GM23338 (cell line): ENCODE results near the gene DNAJC10. TPM values are rescaled to one million over a fixed set of nuclear protein-coding genes. Genes with fewer than 3 reads are reported as not detected.

ENCODE experiments used
- ATAC-seq: fragments of 200-7000 bp; cut with Tn5 transposase; 3 replicates; pipeline ENCODE4 v1.9.1; 2020
- DNase-seq: peaks from one replicate; pipeline ENCODE4 v3.0.0-alpha.2; 2015; ENCODE audit warnings: low spot score
- H2AFZ ChIP-seq: fragments of 200-600 bp; sonication (generic); 2 replicates; pipeline ENCODE4 v1.8.0; 2016; ENCODE audit warnings: antibody characterized with exemption, mild to moderate bottlenecking, moderate library complexity
- H3F3A ChIP-seq: fragments of 200-600 bp; sonication (generic); replicated peaks from 2 replicates; pipeline ENCODE4 v1.8.0; 2017; ENCODE audit warnings: antibody characterized with exemption, mixed run types, low read depth
- H3K27ac ChIP-seq: fragments of 200-600 bp; sonication (generic); 2 replicates; pipeline ENCODE4 v1.6.1; 2016; ENCODE audit warnings: low read depth
- H3K27me3 ChIP-seq: fragments of 200-600 bp; sonication (generic); 2 replicates; pipeline ENCODE4 v1.8.0; 2016; ENCODE audit warnings: mild to moderate bottlenecking, mixed run types, moderate library complexity; ENCODE audit not compliant: insufficient read depth
- H3K36me3 ChIP-seq: fragments of 200-600 bp; sonication (generic); 2 replicates; pipeline ENCODE4 v1.8.0; 2016; ENCODE audit warnings: mild to moderate bottlenecking; ENCODE audit not compliant: insufficient read depth
- H3K4me1 ChIP-seq: fragments of 200-600 bp; sonication (generic); 2 replicates; pipeline ENCODE4 v1.8.0; 2016; ENCODE audit warnings: mild to moderate bottlenecking, moderate library complexity; ENCODE audit not compliant: insufficient read depth
- H3K4me2 ChIP-seq: fragments of 200-600 bp; sonication (generic); 2 replicates; pipeline ENCODE4 v1.7.1; 2017; ENCODE audit warnings: mixed run types
- H3K4me3 ChIP-seq: fragments of 200-600 bp; sonication (generic); 2 replicates; pipeline ENCODE4 v1.6.1; 2016; ENCODE audit warnings: mixed run types
- H3K79me2 ChIP-seq: fragments of 200-600 bp; sonication (generic); replicated peaks from 2 replicates; pipeline ENCODE4 v1.8.0; 2017; ENCODE audit warnings: mild to moderate bottlenecking; ENCODE audit not compliant: insufficient read depth
- H3K9me2 ChIP-seq: fragments of 200-600 bp; sonication (generic); 2 replicates; pipeline ENCODE4 v1.8.0; 2017; ENCODE audit not compliant: insufficient read depth
- H4K20me1 ChIP-seq: fragments of 200-600 bp; sonication (generic); replicated peaks from 2 replicates; pipeline ENCODE4 v1.8.0; 2017; ENCODE audit warnings: mild to moderate bottlenecking; ENCODE audit not compliant: insufficient read depth
- H3K27ac Mint-ChIP-seq: 2 replicates; pipeline ENCODE4 v1.8.0; 2020; ENCODE audit warnings: inconsistent platforms, mild to moderate bottlenecking, moderate library complexity, mixed read lengths
- H3K27me3 Mint-ChIP-seq: 3 replicates; pipeline ENCODE4 v1.8.0; 2022; ENCODE audit warnings: low read depth, mild to moderate bottlenecking, moderate library complexity, mixed read lengths, inconsistent platforms; ENCODE audit not compliant: insufficient read depth, poor library complexity
- H3K36me3 Mint-ChIP-seq: 3 replicates; pipeline ENCODE4 v1.8.0; 2021; ENCODE audit warnings: low read depth, mild to moderate bottlenecking, inconsistent platforms, moderate library complexity, mixed read lengths
- H3K4me1 Mint-ChIP-seq: 3 replicates; pipeline ENCODE4 v1.8.0; 2020; ENCODE audit warnings: mild to moderate bottlenecking, inconsistent platforms, mixed read lengths
- H3K4me3 Mint-ChIP-seq: 3 replicates; pipeline ENCODE4 v1.8.0; 2021; ENCODE audit warnings: moderate library complexity, mild to moderate bottlenecking, inconsistent platforms, mixed read lengths
- H3K9me3 Mint-ChIP-seq: 3 replicates; pipeline ENCODE4 v1.8.0; 2020; ENCODE audit warnings: moderate library complexity, mild to moderate bottlenecking, inconsistent platforms, mixed read lengths
- CREB1 ChIP-seq: fragments of 250-450 bp; sonication (Bioruptor Pico); IDR thresholded peaks from 2 replicates; pipeline ENCODE4 v1.5.0; 2020; ENCODE audit warnings: low read depth, mild to moderate bottlenecking, moderate library complexity
- ETS1 ChIP-seq: IDR thresholded peaks from 2 replicates; pipeline ENCODE4 v1.6.1; 2016; ENCODE audit warnings: antibody characterized with exemption
- EZH2 ChIP-seq: fragments of 200-600 bp; sonication (generic); IDR thresholded peaks from one replicate; pipeline ENCODE4 v1.8.0; 2017; ENCODE audit warnings: antibody characterized with exemption, mild to moderate bottlenecking, low read depth; ENCODE audit not compliant: unreplicated experiment
- JUNB ChIP-seq: IDR thresholded peaks from one replicate; pipeline ENCODE4 v1.6.1; 2016; ENCODE audit warnings: antibody characterized with exemption; ENCODE audit not compliant: unreplicated experiment
- NANOG ChIP-seq: IDR thresholded peaks from 2 replicates; pipeline ENCODE4 v1.6.1; 2016; ENCODE audit warnings: antibody characterized with exemption, borderline replicate concordance
- POLR2AphosphoS5 ChIP-seq: IDR thresholded peaks from 2 replicates; pipeline ENCODE4 v1.6.1; 2016; ENCODE audit warnings: antibody characterized with exemption, low read depth
- STAT1 ChIP-seq: IDR thresholded peaks from one replicate; pipeline ENCODE4 v1.6.1; 2016; ENCODE audit warnings: antibody characterized with exemption; ENCODE audit not compliant: unreplicated experiment
- ZNF114 ChIP-seq: fragments of 250-450 bp; sonication (Bioruptor Pico); IDR thresholded peaks from 2 replicates; pipeline ENCODE4 v1.5.0; 2020; ENCODE audit warnings: mild to moderate bottlenecking, moderate library complexity
- ZNF331 ChIP-seq: fragments of 250-450 bp; sonication (Bioruptor Pico); IDR thresholded peaks from 2 replicates; pipeline ENCODE4 v1.5.0; 2020; ENCODE audit warnings: low read depth, mild to moderate bottlenecking, moderate library complexity
- ZNF462 ChIP-seq: fragments of 250-450 bp; sonication (Bioruptor Pico); IDR thresholded peaks from 2 replicates; pipeline ENCODE4 v1.5.0; 2020; ENCODE audit warnings: mild to moderate bottlenecking, moderate library complexity
- polyA plus RNA-seq: library from polyadenylated mRNA; unstranded; fragments of >200 nt; fragmentation: Nextera tagmentation; extraction: Ambion mirVana; gene quantifications from 2 replicates; pipeline ENCODE4 v1.2.1, GENCODE V29; 2016
- total RNA-seq: library from RNA; depleted of rRNA; stranded (reverse); fragments of >200 nt; shearing (Covaris generic); gene quantifications from 2 replicates; pipeline ENCODE4 v1.2.3, GENCODE V29; 2014

Gene DNAJC10
- total and polyA plus RNA-seq, 2 experiments from 2014 or later = 41.9 to 83.1 TPM

GRCh38 chr2:182728014-182728413, 12.0 kb downstream of the DNAJC10 start (continued):
- no peak for TF ChIP-seq ZNF462 (CRISPR knock-in tag)
- TF ChIP-seq CREB1 (CRISPR knock-in tag) = no peak
- no peak for TF ChIP-seq EZH2
- TF ChIP-seq ETS1 = no peak

GRCh38 chr2:182729710-182730339, 13.8 kb downstream of the DNAJC10 start:
- no peaks in the 10 kb centered on the region for H3K9me2 ChIP-seq
- no peak overlapping the region for H3K27ac ChIP-seq
- no peaks in the 10 kb centered on the region for H4K20me1 ChIP-seq
- no peak overlapping the region for H3K4me2 ChIP-seq
- H3K27ac Mint-ChIP-seq = no peak overlapping the region
- peaks cover 6% of the 10 kb centered on the region; the same call in 1 of the 2 replicates for H3K36me3 ChIP-seq
- no peak overlapping the region for H3K4me3 Mint-ChIP-seq
- H3K79me2 ChIP-seq = no peaks in the 10 kb centered on the region
- ATAC-seq (no peak), DNase-seq (no peak)
- H3F3A ChIP-seq = no peaks in the 10 kb centered on the region
- H3K4me1 Mint-ChIP-seq = no peaks in the 10 kb centered on the region
- H3K4me3 ChIP-seq = no peak overlapping the region
- H3K9me3 Mint-ChIP-seq = no peaks in the 10 kb centered on the region
- no peaks in the 10 kb centered on the region for H3K27me3 Mint-ChIP-seq
- H2AFZ ChIP-seq = no peak overlapping the region
- H3K27me3 ChIP-seq = no peaks in the 10 kb centered on the region
- peaks cover 44% of the 10 kb centered on the region for H3K36me3 Mint-ChIP-seq
- TF ChIP-seq ZNF331 = no peak
- no peak for TF ChIP-seq STAT1
- no peak for TF ChIP-seq EZH2
- no peak for TF ChIP-seq POLR2AphosphoS5
- TF ChIP-seq NANOG = no peak
- TF ChIP-seq JUNB = no peak
- no peak for TF ChIP-seq CREB1 (CRISPR knock-in tag)
- no peak for TF ChIP-seq ZNF114 (CRISPR knock-in tag)
- no peaks in the 10 kb centered on the region for H3K4me1 ChIP-seq
